Stimulated activated effector memory CD8-positive, alpha-beta T cell treated with anti-CD3 and anti-CD28 coated beads, Interleukin-12 subunit alpha, Interleukin-12 subunit beta, amount 100 ng/mL, for 72 hours (primary cell): Measurements from ENCODE around the gene FSTL3.
"Not testable (repeated sequence)": the region's sequence is repeated elsewhere in the genome, so short reads cannot be mapped to it uniquely, and the experiment has no call there.

Experiments used
- ATAC-seq: fragments of 150-1000 bp; cut with Tn5 transposase; 2 replicates; pipeline ENCODE4 v1.10.0; 2021
- DNase-seq, 2 donors: peaks; one replicate each; pipeline ENCODE4 v3.0.0; 2021 to 2022; ENCODE audit warnings: low spot score in 2 of 2
- H3K27ac Mint-ChIP-seq: one replicate; pipeline ENCODE4 v1.8.0; 2022; ENCODE audit warnings: mild to moderate bottlenecking, mixed read lengths
- H3K36me3 Mint-ChIP-seq: one replicate; pipeline ENCODE4 v1.8.0; 2022; ENCODE audit warnings: mild to moderate bottlenecking, mixed read lengths
- H3K4me1 Mint-ChIP-seq: one replicate; pipeline ENCODE4 v1.8.0; 2022; ENCODE audit warnings: mixed read lengths
- H3K4me3 Mint-ChIP-seq: one replicate; pipeline ENCODE4 v1.8.0; 2022; ENCODE audit warnings: mild to moderate bottlenecking, mixed read lengths
- H3K9me3 Mint-ChIP-seq: one replicate; pipeline ENCODE4 v1.8.0; 2022; ENCODE audit warnings: mixed read lengths

Gene FSTL3

GRCh38 chr19:682678-683320 lies 6.6 kb downstream of the FSTL3 start:
- H3K4me1 Mint-ChIP-seq, result peaks cover 8% of the 10 kb centered on the region
- peaks cover 8% of the 10 kb centered on the region for H3K36me3 Mint-ChIP-seq
- ATAC-seq, result no peak
- no peak for DNase-seq
- no peak overlapping the region for H3K27ac Mint-ChIP-seq
- H3K4me3 Mint-ChIP-seq, result no peak overlapping the region
- no peaks in the 10 kb centered on the region for H3K9me3 Mint-ChIP-seq

DNA sequence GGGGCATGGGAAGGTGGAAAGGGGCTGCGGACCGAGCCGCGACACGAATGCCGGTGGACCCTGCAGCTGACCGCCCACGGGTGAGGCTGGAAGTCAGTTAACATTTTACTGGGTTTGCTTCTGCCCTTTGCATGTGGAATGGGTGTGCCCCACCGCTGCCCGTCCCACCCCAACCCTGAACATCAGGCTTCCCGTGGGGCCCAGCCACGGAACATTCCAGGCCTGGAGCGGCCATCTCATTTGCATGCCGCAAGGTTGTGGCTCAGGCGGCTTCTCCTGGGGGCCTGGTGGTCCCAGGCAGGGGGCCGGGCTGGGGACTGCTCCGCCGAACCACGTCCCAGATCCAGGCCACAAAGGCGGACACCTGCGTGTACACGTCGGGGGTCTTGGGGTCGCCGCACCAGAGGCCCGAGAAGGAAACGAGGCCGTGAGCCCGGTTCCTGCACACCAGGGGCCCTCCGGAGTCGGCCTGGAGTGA lies 9.3 kb downstream of the FSTL3 start:
- Mint-ChIP-seq H3K4me3 (no peak overlapping the region), H3K36me3 (peaks cover 7% of the 10 kb centered on the region), H3K9me3 (no peaks in the 10 kb centered on the region), H3K4me1 (peaks cover 6% of the 10 kb centered on the region), H3K27ac (no peak overlapping the region)
- DNase-seq, result no peak
- ATAC-seq, result no peak

GRCh38 chr19:686589-687297 lies 10.6 kb downstream of the FSTL3 start:
- Mint-ChIP-seq H3K36me3 (no peaks in the 10 kb centered on the region), H3K27ac (no peak overlapping the region), H3K9me3 (no peaks in the 10 kb centered on the region), H3K4me1 (no peaks in the 10 kb centered on the region), H3K4me3 (no peak overlapping the region)
- DNase-seq (no peak), ATAC-seq (no peak)

DNA sequence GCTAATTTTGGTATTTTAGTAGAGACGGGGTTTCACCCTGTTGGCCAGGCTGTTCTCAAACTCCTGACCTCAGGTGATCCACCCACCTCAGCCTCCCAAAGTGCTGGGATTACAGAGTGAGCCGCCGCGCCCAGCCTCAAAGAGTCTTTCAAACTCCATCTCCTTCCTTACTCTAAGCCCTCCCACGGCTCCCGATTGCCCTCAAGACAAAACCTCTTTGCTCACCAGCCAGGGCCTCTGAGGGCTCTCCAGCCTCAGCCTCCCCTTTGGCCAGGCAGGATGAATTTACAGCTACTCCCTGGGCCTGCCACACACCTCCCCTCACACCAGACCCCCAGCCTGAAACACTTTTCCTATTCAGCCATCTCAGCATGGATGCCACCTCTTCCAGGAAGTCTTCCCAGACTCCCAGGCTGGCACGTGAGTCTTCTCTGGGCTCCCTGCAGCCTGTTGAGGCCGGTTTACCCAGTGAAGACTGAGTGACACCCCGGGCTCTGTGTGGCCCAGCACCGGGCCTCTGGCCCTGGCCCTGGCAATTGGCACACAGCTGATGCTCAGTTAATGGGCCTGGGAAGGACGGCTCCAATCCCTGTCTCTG lies 11.5 kb downstream of the FSTL3 start:
- H3K36me3 Mint-ChIP-seq, result no peaks in the 10 kb centered on the region
- no peaks in the 10 kb centered on the region for H3K4me1 Mint-ChIP-seq
- DNase-seq, result no peak
- H3K9me3 Mint-ChIP-seq, result no peaks in the 10 kb centered on the region
- no peak overlapping the region for H3K27ac Mint-ChIP-seq
- H3K4me3 Mint-ChIP-seq, result no peak overlapping the region
- no peak for ATAC-seq

GRCh38 chr19:688214-688613 lies 12.0 kb downstream of the FSTL3 start:
- DNase-seq (no peak), ATAC-seq (no peak)
- H3K4me3 Mint-ChIP-seq, result no peak overlapping the region
- H3K27ac Mint-ChIP-seq, result no peak overlapping the region
- no peaks in the 10 kb centered on the region for H3K36me3 Mint-ChIP-seq
- H3K9me3 Mint-ChIP-seq, result no peaks in the 10 kb centered on the region
- no peaks in the 10 kb centered on the region for H3K4me1 Mint-ChIP-seq

DNA sequence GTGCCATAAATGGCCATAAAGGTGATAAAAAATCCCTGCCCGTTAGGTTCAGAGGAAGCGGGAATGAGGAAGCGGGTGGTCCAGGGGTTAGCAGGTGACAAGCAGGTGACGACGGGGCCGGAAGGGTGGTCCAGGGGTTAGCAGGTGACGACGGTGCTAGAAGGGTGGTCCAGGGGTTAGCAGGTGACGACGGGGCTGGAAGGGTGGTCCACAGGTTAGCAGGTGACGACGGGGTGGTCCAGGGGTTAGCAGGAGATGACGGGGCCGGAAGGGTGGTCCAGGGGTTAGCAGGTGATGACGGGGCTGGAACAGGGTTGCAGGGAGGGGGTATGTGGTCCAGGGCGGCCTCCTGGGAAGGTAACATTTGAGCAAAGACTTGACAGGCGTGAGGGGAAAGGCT lies 12.8 kb downstream of the FSTL3 start:
- DNase-seq, result no peak
- no peak for ATAC-seq
- no peaks in the 10 kb centered on the region for H3K36me3 Mint-ChIP-seq
- H3K27ac Mint-ChIP-seq, result no peak overlapping the region
- H3K9me3 Mint-ChIP-seq, result no peaks in the 10 kb centered on the region
- no peaks in the 10 kb centered on the region for H3K4me1 Mint-ChIP-seq
- no peak overlapping the region for H3K4me3 Mint-ChIP-seq

- no peaks in the 10 kb centered on the region for H3K9me3 Mint-ChIP-seq
- H3K27ac Mint-ChIP-seq, result no peak overlapping the region
- DNase-seq (no peak), ATAC-seq (no peak)
- no peak overlapping the region for H3K4me3 Mint-ChIP-seq
- no peaks in the 10 kb centered on the region for H3K36me3 Mint-ChIP-seq
- no peaks in the 10 kb centered on the region for H3K4me1 Mint-ChIP-seq
Observed at GRCh38 chr19:690203-690602, 14.0 kb downstream of the FSTL3 start.

DNA sequence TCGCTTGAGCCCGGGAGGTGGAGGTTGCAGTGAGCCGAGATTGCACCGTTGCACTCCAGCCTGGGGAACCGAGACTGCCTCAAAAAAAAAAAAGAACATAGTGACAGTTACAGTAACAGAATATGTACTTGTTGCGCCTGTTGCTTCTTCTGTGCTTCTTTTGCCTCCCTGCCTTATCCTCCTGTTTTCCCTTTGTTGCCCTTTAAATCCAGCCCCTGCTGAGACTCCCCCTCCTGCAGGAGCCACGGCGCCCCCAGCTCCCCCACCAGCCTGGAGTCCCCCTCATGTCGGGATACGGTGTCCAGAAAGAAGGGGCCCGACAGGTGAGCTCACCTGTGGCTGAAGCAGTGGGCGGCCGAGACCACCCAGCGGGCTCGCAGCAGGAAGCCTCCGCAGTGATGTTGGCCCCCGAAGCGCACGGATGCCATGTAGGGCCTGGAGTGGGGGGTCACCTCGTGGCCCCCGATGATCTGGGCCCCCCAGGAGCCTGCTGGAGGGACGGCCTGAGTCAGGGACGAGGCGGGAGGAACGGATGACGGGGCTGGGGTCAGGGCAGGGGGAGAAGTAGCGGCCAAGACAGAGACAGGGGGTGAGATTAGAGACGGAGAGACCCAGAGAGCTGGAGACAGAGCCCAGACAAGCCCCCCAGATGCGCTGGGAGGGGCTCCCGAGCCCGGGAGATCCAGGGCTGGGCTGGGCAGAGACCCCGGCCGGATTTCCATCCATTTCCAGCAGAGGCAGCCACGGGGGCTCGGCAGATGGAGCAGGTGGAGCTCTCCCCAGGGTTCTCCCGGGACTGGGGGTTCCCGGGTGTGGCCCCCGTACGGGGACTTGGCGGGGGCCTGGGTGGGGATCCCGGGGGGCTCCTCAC lies 18.5 kb downstream of the FSTL3 start:
- ATAC-seq (peak; percentile 45), DNase-seq (no peak)
- Mint-ChIP-seq H3K27ac (no peak overlapping the region), H3K4me3 (no peak overlapping the region), H3K4me1 (no peaks in the 10 kb centered on the region), H3K9me3 (no peaks in the 10 kb centered on the region), H3K36me3 (no peaks in the 10 kb centered on the region)

- H3K36me3 Mint-ChIP-seq, result no peaks in the 10 kb centered on the region
- ATAC-seq (peak; percentile 13), DNase-seq (no peak)
- no peaks in the 10 kb centered on the region for H3K9me3 Mint-ChIP-seq
- no peak within 1 kb of the TSS for H3K4me3 Mint-ChIP-seq
- no peaks in the 10 kb centered on the region for H3K4me1 Mint-ChIP-seq
- no peak within 1 kb of the TSS for H3K27ac Mint-ChIP-seq
Observed at GRCh38 chr19:695352-695949, 19.3 kb downstream of the FSTL3 start, which contains the start of gene PRSS57. Gene PRSS57 (minus strand): TSS chr19:695452. CDS start chr19:695430, 22 bp downstream.

DNA sequence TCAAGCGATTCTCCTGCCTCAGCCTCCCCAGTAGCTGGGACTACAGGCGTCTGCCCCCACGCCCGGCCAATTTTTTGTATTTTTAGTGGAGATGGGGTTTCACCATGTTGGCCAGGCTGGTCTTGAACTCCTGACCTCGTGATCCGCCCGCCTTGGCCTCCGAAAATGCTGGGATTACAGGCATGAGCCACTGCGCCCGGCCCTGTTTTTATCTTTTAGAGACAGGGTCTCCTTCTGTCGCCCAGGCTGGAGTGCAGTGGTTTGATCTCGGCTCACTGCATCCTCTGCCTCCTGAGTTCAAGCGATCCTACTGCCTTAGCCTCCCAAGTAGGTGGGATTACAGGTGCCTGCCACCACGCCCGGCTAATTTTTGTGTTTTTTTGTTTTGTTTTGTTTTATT lies 22.3 kb downstream of the FSTL3 start:
- DNase-seq, H3K36me3 Mint-ChIP-seq, ATAC-seq, H3K9me3 Mint-ChIP-seq, H3K4me1 Mint-ChIP-seq, H3K4me3 Mint-ChIP-seq, H3K27ac Mint-ChIP-seq: not testable (repeated sequence)

- H3K36me3 Mint-ChIP-seq, ATAC-seq, H3K4me3 Mint-ChIP-seq, H3K27ac Mint-ChIP-seq, H3K4me1 Mint-ChIP-seq, H3K9me3 Mint-ChIP-seq, DNase-seq: not testable (repeated sequence)
Observed at GRCh38 chr19:699885-700284, 23.7 kb downstream of the FSTL3 start.

DNA sequence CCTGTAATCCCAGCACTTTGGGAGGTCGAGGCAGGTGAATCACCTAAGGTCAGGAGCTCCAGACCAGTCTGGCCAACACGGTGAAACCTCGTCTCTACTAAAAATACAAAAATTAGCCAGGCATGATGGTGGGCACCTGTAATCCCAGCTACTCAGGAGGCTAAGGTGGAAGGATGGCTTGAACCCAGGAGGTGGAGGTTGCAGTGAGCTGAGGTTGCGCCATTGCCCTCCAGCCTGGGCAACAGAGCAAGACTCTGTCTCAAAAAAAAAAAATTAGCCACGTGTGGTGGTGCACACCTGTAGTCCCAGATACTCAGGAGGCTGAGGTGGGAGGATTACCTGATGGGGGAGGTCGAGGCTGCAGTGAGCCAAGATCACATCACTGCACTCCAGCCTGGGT lies 26.7 kb downstream of the FSTL3 start:
- not testable (repeated sequence) for DNase-seq, H3K9me3 Mint-ChIP-seq, H3K27ac Mint-ChIP-seq, H3K4me1 Mint-ChIP-seq, H3K36me3 Mint-ChIP-seq, ATAC-seq
- H3K4me3 Mint-ChIP-seq, result peak overlapping the region; percentile 34

DNA sequence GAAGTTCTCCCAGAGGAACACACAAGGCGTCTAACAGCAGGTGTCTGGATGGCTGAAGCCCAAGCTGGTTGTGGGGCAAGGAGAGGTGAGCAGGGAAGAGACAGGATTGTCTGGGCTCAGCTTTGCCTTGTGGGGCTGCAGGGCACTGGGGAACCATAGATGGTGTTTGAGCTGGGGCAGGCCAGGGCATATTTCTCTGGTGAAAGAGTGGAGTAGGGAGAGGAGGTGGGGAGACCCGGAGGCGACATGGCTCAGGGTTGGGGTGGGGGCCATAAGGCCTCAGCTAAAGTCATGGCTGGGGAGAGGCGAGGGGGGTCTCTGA lies 27.1 kb downstream of the FSTL3 start:
- DNase-seq, result no peak
- no peaks in the 10 kb centered on the region for H3K9me3 Mint-ChIP-seq
- no peak for ATAC-seq
- no peak overlapping the region for H3K27ac Mint-ChIP-seq
- no peaks in the 10 kb centered on the region for H3K36me3 Mint-ChIP-seq
- H3K4me1 Mint-ChIP-seq, result peaks cover 8% of the 10 kb centered on the region
- peak overlapping the region; percentile 34 for H3K4me3 Mint-ChIP-seq

DNA sequence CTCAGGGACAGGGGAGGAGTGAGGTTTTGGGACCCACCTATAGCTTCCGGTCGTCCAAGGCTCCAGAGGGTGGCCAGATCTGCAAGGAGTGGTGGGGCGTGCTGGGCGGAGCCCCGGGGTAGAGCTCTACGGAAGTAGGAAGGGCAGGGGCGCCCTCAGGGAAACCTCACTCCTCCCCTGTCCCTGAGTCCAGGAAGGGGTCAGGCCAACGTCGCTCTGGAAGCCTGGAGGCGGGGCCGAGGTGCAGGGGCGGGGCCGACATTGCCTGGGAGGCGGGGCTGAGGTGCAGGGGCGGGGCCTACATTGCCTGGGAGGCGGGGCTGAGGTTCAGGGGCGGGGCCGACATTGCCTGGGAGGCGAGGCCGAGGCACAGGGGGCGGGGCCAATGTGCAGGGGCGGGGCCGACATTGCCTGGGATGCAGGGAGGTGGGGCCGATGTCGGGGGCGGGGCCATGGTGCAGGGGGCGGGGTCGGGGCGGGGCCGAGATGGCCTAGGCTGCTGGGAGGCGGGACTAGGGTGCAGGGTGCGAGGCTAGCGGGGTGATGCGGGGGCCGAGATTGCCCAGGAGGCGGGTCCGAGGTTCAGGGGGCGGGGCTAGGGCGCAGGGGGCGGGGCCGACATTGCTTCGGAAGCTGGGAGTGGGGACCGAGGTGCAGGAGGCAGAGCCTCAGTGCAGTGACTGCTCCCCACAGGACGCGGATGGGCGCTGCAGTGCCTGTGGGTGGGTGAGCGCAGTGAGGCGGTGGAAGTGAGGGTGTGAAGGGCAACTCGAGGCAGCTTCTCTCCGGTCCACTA lies 27.7 kb downstream of the FSTL3 start:
- Mint-ChIP-seq H3K36me3 (no peaks in the 10 kb centered on the region), H3K4me3 (peak overlapping the region; percentile 34), H3K9me3 (no peaks in the 10 kb centered on the region), H3K4me1 (peaks cover 8% of the 10 kb centered on the region), H3K27ac (no peak overlapping the region)
- ATAC-seq, result peak; percentile 72
- peak; percentile 59 to 77 for DNase-seq
